GM10266 (cell line): Measurements from ENCODE around the gene MRPL40.

ENCODE experiments used
- DNase-seq: peaks from one replicate; pipeline ENCODE4 v3.0.0; 2012; ENCODE audit errors: extremely low spot score
- CTCF ChIP-seq: IDR thresholded peaks from 2 replicates; pipeline ENCODE4 v1.5.1; 2012; ENCODE audit warnings: mild to moderate bottlenecking, low read depth; ENCODE audit not compliant: control insufficient read depth, insufficient read depth; ENCODE audit errors: missing control alignments

MRPL40 gene

GRCh38 chr22:19432133-19432851 is at the start of gene MRPL40:
Gene MRPL40, plus strand, starts transcription at chr22:19432545. Its CDS starts 10 bp downstream, at chr22:19432555.
- no peak for TF ChIP-seq CTCF

GRCh38 chr22:19383292-19383691 is 49.1 kb upstream of the MRPL40 start:
- no peak for TF ChIP-seq CTCF
- no peak for DNase-seq

More at GRCh38 chr22:19432133-19432851, at the start of gene MRPL40:
- DNase-seq, result peak; percentile 97

- no peak for DNase-seq
- TF ChIP-seq CTCF, result no peak
Observed at GRCh38 chr22:19385221-19385906, 47.0 kb upstream of the MRPL40 start.

GRCh38 chr22:19386248-19386647 is 46.1 kb upstream of the MRPL40 start:
- no peak for DNase-seq
- no peak for TF ChIP-seq CTCF

- DNase-seq, result no peak
- no peak for TF ChIP-seq CTCF
Observed at GRCh38 chr22:19387038-19387437, 45.3 kb upstream of the MRPL40 start.

GRCh38 chr22:19387575-19387974 is 44.8 kb upstream of the MRPL40 start:
- TF ChIP-seq CTCF, result no peak
- no peak for DNase-seq

GRCh38 chr22:19393704-19394103 is 38.6 kb upstream of the MRPL40 start:
- no peak for DNase-seq
- TF ChIP-seq CTCF, result no peak
